AG04449 (cell line): ENCODE data around the gene PSMB8.
"Not testable (repeated sequence)": the region's sequence is repeated elsewhere in the genome, so short reads cannot be mapped to it uniquely, and the experiment has no call there.

Source experiments
- CTCF ChIA-PET: fragments of 350-600 bp; formaldehyde crosslinking; extraction: SDS; loops from one replicate; lab custom pipeline; 2021; ENCODE audit warnings: antibody characterized with exemption; lab: Yijun Ruan, JAX
- POLR2A ChIA-PET: fragments of 400-600, 350-600 bp; formaldehyde crosslinking; extraction: SDS; loops from one replicate; lab custom pipeline; 2020; ENCODE audit warnings: antibody characterized with exemption, inconsistent platforms; lab: Yijun Ruan, JAX
- DNase-seq: peaks from one replicate; pipeline ENCODE4 v3.0.0-alpha.2; 2010; ENCODE audit warnings: low read depth, low spot score
- H3K4me3 ChIP-seq: 2 replicates; pipeline ENCODE4 v1.5.1; 2011; ENCODE audit warnings: low read depth, mild to moderate bottlenecking, control low read depth, low read length
- CTCF ChIP-seq: IDR thresholded peaks from one replicate; pipeline ENCODE4 v1.5.1; 2011; ENCODE audit warnings: mild to moderate bottlenecking, moderate library complexity, low read length, control low read depth, inconsistent platforms; ENCODE audit not compliant: insufficient read depth; ENCODE audit errors: missing control alignments

The PSMB8 gene

GRCh38 chr6:32886681-32887383, 43.0 kb upstream of the PSMB8 start:
- H3K4me3 ChIP-seq = no peak overlapping the region
- ChIA-PET CTCF (interaction anchor here (0.9 to 7.0 kb wide), 36 partner anchors 9 to 454 kb away, joined by 3 to 182 read pairs (median 6); partner anchors contain the start of genes BRD2, HLA-DMA, TAP1 and TAP2), POLR2A (interaction anchor here (0.5 to 0.7 kb wide), 2 partner anchors 32 to 47 kb away, joined by 3 to 4 read pairs; no protein-coding TSS in a partner anchor)
- DNase-seq = peak; percentile 67
- TF ChIP-seq CTCF = no peak

- no peak for DNase-seq
- peak; percentile 19 for TF ChIP-seq CTCF
- ChIA-PET CTCF (interaction anchor here (0.6 to 7.0 kb wide), 46 partner anchors 8 to 453 kb away, joined by 3 to 182 read pairs (median 5); partner anchors contain the start of genes BRD2, HLA-DMA, TAP1 and TAP2), POLR2A (interaction anchor here (0.7 kb wide), 1 partner anchor 48 kb away, joined by 4 read pairs; no protein-coding TSS in a partner anchor)
- no peak overlapping the region for H3K4me3 ChIP-seq
These were observed 41.9 kb upstream of the PSMB8 start for GRCh38 chr6:32885698-32886286.

- no peak overlapping the region for H3K4me3 ChIP-seq
- CTCF ChIA-PET = interaction anchor here (0.9 to 7.0 kb wide), 7 partner anchors 11 to 103 kb away, joined by 3 to 182 read pairs (median 14); partner anchors contain the start of genes BRD2 and HLA-DMA
- no peak for TF ChIP-seq CTCF
- DNase-seq = no peak
- POLR2A ChIA-PET = no interaction called here
These were observed 39.9 kb upstream of the PSMB8 start for GRCh38 chr6:32883789-32884188.

GRCh38 chr6:32882879-32883250, 39.0 kb upstream of the PSMB8 start:
- DNase-seq = no peak
- ChIA-PET POLR2A (interaction anchor here (1.8 kb wide), 1 partner anchor 89 kb away, joined by 18 read pairs; no protein-coding TSS in a partner anchor), CTCF (interaction anchor here (0.6 to 18.1 kb wide), 12 partner anchors 15 to 289 kb away, joined by 3 to 402 read pairs (median 8); partner anchors contain the start of genes BRD2, HLA-DMA, PSMB8 and TAP2)
- no peak overlapping the region for H3K4me3 ChIP-seq
- no peak for TF ChIP-seq CTCF

- CTCF ChIA-PET = interaction anchor here (0.8 to 18.1 kb wide), 6 partner anchors 10 to 104 kb away, joined by 3 to 402 read pairs (median 7); partner anchors contain the start of genes PSMB8 and TAP2
- POLR2A ChIA-PET, DNase-seq, H3K4me3 ChIP-seq: not testable (repeated sequence)
These were observed 37.1 kb upstream of the PSMB8 start for GRCh38 chr6:32880962-32881361.

GRCh38 chr6:32879691-32880090, 35.8 kb upstream of the PSMB8 start:
- TF ChIP-seq CTCF = no peak
- DNase-seq = no peak
- POLR2A ChIA-PET = no interaction called here
- H3K4me3 ChIP-seq = no peak overlapping the region
- CTCF ChIA-PET = interaction anchor here (1.4 to 18.1 kb wide), 5 partner anchors 9 to 54 kb away, joined by 5 to 402 read pairs (median 10); partner anchors contain the start of genes PSMB8, PSMB9, TAP1 and TAP2
